OCI-LY3 (cell line): ENCODE results near the gene FREM2.

Experiments
- H2AFZ ChIP-seq: fragments of 200-600, 300-600 bp; shearing (Covaris generic); 2 replicates; pipeline ENCODE4 v1.6.0; 2014; ENCODE audit warnings: antibody characterized with exemption, low read depth, low read length
- H3K27ac ChIP-seq: fragments of 200-600, 300-600 bp; sonication (generic); 2 replicates; pipeline ENCODE4 v1.5.1; 2014; ENCODE audit warnings: mild to moderate bottlenecking, low read length, moderate library complexity, mixed read lengths
- H3K27me3 ChIP-seq: fragments of 200-600, 300-600 bp; sonication (generic); 2 replicates; pipeline ENCODE4 v1.6.1; 2014; ENCODE audit warnings: low read depth, low read length, mixed read lengths
- H3K36me3 ChIP-seq: fragments of 200-600, 300-600 bp; sonication (generic); replicated peaks from 2 replicates; pipeline ENCODE3; 2014; ENCODE audit warnings: low read depth, low read length, mixed read lengths
- H3K4me1 ChIP-seq: fragments of 300-600, 200-600 bp; sonication (generic); 2 replicates; pipeline ENCODE4 v1.6.1; 2014; ENCODE audit warnings: low read length, mixed read lengths
- H3K4me2 ChIP-seq: fragments of 200-600, 300-600 bp; sonication (generic); 2 replicates; pipeline ENCODE4 v1.6.1; 2014; ENCODE audit warnings: low read length, mixed read lengths
- H3K4me3 ChIP-seq: fragments of 300-600, 200-600 bp; sonication (generic); 2 replicates; pipeline ENCODE4 v1.5.1; 2014; ENCODE audit warnings: antibody characterized with exemption, mild to moderate bottlenecking, low read length, moderate library complexity
- H3K79me2 ChIP-seq: fragments of 300-600, 200-600 bp; shearing (Covaris generic); 2 replicates; pipeline ENCODE4 v1.6.1; 2014; ENCODE audit warnings: mild to moderate bottlenecking, low read length, mixed read lengths
- H3K9ac ChIP-seq: fragments of 300-600, 200-600 bp; shearing (Covaris generic); 2 replicates; pipeline ENCODE4 v1.6.0; 2014; ENCODE audit warnings: mild to moderate bottlenecking, low read length, moderate library complexity
- H3K9me3 ChIP-seq: fragments of 200-600, 300-600 bp; shearing (Covaris generic); 2 replicates; pipeline ENCODE4 v1.6.1; 2014; ENCODE audit warnings: low read length, mixed read lengths; ENCODE audit not compliant: insufficient read depth
- H4K20me1 ChIP-seq: fragments of 200-600, 300-600 bp; sonication (generic); 2 replicates; pipeline ENCODE4 v1.6.1; 2016; ENCODE audit warnings: low read length, mixed read lengths; ENCODE audit not compliant: insufficient read depth
- CTCF ChIP-seq: fragments of 200-600, 300-600 bp; sonication (generic); IDR thresholded peaks from 2 replicates; pipeline ENCODE4 v1.5.1; 2014; ENCODE audit warnings: antibody characterized with exemption, low read length, low read depth
- EZH2phosphoT487 ChIP-seq: fragments of 200-600 bp; shearing (Covaris generic); IDR thresholded peaks from 2 replicates; pipeline ENCODE4 v1.6.1; 2018; ENCODE audit warnings: antibody characterized with exemption, mixed run types, low read depth

The FREM2 gene

GRCh38 chr13:38667526-38668109, 19.3 kb upstream of the FREM2 start:
- H3K9ac ChIP-seq, result no peak overlapping the region
- H3K27me3 ChIP-seq, result peaks cover 7% of the 10 kb centered on the region; the same call in 1 of the 2 replicates
- no peaks in the 10 kb centered on the region for H4K20me1 ChIP-seq
- H3K79me2 ChIP-seq, result no peaks in the 10 kb centered on the region
- H3K36me3 ChIP-seq, result no peaks in the 10 kb centered on the region
- H3K9me3 ChIP-seq, result no peaks in the 10 kb centered on the region
- H3K4me1 ChIP-seq, result no peaks in the 10 kb centered on the region
- no peak overlapping the region for H3K4me3 ChIP-seq
- no peak overlapping the region for H2AFZ ChIP-seq
- TF ChIP-seq EZH2phosphoT487 (no peak), CTCF (no peak)
- no peak overlapping the region for H3K27ac ChIP-seq
- H3K4me2 ChIP-seq, result no peak overlapping the region

- Histone ChIP-seq H3K27me3 (peaks cover 7% of the 10 kb centered on the region; the same call in 1 of the 2 replicates), H2AFZ (no peak overlapping the region), H3K36me3 (no peaks in the 10 kb centered on the region), H3K4me3 (no peak overlapping the region), H3K4me2 (no peak overlapping the region), H3K4me1 (no peaks in the 10 kb centered on the region), H4K20me1 (no peaks in the 10 kb centered on the region), H3K9ac (no peak overlapping the region), H3K79me2 (no peaks in the 10 kb centered on the region), H3K9me3 (no peaks in the 10 kb centered on the region), H3K27ac (no peak overlapping the region)
- TF ChIP-seq EZH2phosphoT487 (no peak), CTCF (no peak)
These were observed 17.5 kb upstream of the FREM2 start for GRCh38 chr13:38669234-38669964.

DNA sequence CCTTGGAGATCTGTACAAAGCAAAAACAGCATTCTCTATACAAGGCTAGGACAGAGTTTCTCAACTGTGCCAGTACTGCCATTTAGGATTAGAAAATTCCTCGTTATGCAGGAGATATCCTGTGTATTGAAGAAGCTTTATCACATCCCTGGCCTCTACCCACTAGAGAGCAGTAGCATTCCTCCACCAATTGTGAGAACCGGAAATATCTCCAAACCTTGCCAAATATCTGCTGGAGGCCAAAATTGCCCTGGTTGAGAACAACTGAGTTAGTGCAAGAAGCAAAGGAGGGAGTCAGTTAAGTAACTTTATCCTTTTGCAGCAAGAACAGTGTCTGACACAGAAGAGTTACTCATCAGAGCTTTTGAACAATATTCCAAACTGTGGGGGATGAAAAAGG, 16.2 kb upstream of the FREM2 start:
- Histone ChIP-seq H3K4me2 (no peak overlapping the region), H3K4me3 (no peak overlapping the region), H3K79me2 (no peaks in the 10 kb centered on the region), H4K20me1 (no peaks in the 10 kb centered on the region), H3K27me3 (peaks cover 7% of the 10 kb centered on the region; the same call in 1 of the 2 replicates), H2AFZ (no peak overlapping the region), H3K9ac (no peak overlapping the region), H3K9me3 (no peaks in the 10 kb centered on the region), H3K4me1 (no peaks in the 10 kb centered on the region), H3K27ac (no peak overlapping the region), H3K36me3 (no peaks in the 10 kb centered on the region)
- TF ChIP-seq EZH2phosphoT487 (no peak), CTCF (no peak)

DNA sequence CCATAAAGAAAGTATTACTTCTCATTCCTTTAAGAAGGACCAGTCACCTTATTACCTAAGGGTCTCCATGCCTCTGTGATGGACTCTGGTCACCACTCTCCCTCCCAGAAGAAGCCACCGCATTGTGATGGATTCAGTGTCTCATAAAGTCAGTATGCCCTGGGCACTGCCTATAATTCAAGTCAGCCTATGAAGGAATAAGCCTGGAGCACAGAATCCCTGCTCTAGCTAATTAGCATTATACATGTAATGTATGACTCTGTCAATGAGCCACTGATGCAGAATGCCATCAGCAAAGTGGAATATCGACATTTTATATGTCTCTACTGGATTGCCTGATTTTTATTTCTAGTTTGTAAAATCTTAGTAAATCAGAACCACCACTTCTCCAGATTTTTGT, 14.9 kb upstream of the FREM2 start:
- TF ChIP-seq EZH2phosphoT487 (no peak), CTCF (no peak)
- Histone ChIP-seq H3K4me3 (no peak overlapping the region), H3K4me1 (no peaks in the 10 kb centered on the region), H3K27ac (no peak overlapping the region), H3K79me2 (no peaks in the 10 kb centered on the region), H3K27me3 (peaks cover 7% of the 10 kb centered on the region; the same call in 1 of the 2 replicates), H3K4me2 (no peak overlapping the region), H3K9me3 (no peaks in the 10 kb centered on the region), H2AFZ (no peak overlapping the region), H3K9ac (no peak overlapping the region), H4K20me1 (no peaks in the 10 kb centered on the region), H3K36me3 (no peaks in the 10 kb centered on the region)
